ENCODE results near the gene AREG. TPM values are rescaled to one million over a fixed set of nuclear protein-coding genes. Genes with fewer than 3 reads are reported as not detected.

Gene AREG
- total RNA-seq, 1 experiment from 2014 or later = 0.33 TPM

- no peak for DNase-seq (ENCODE audit: low spot score)
Observed at GRCh38 chr4:74433541-74434172, 11.3 kb upstream of the AREG start.

GRCh38 chr4:74435296-74435695, 9.6 kb upstream of the AREG start:
- Mint-ChIP-seq H3K4me3 (no peak overlapping the region), H3K9me3 (peaks cover 21% of the 10 kb centered on the region), H3K36me3 (no peaks in the 10 kb centered on the region), H3K27ac (no peak overlapping the region), H3K4me1 (no peaks in the 10 kb centered on the region), H3K27me3 (ENCODE audit: low read depth) (no peaks in the 10 kb centered on the region; the same call in 1 of the 2 replicates)
- ChIA-PET POLR2A (no interaction called here), CTCF (interaction anchor here (0.9 kb wide), 1 partner anchor 10 kb away, joined by 3 read pairs; the partner anchor contains the start of gene AREG)
- no peak for DNase-seq (ENCODE audit: low spot score)
- no peak for ATAC-seq
- TF ChIP-seq IRF2 (CRISPR knock-in tag; IDR thresholded peaks at IDR 0.05; ENCODE audit: borderline replicate concordance, low read depth) (no peak), PREB (CRISPR knock-in tag; IDR thresholded peaks at IDR 0.05; ENCODE audit: borderline replicate concordance) (no peak), ZNF121 (CRISPR knock-in tag; IDR thresholded peaks at IDR 0.05) (no peak), TCF7 (CRISPR knock-in tag; IDR thresholded peaks at IDR 0.05; ENCODE audit: low read depth) (no peak), MAX (CRISPR knock-in tag; IDR thresholded peaks at IDR 0.05) (no peak), ZNF425 (CRISPR knock-in tag; conservative IDR thresholded peaks at IDR 0.05) (no peak), ELF4 (CRISPR knock-in tag; IDR thresholded peaks at IDR 0.05; ENCODE audit: low read depth) (no peak), ZNF396 (CRISPR knock-in tag; IDR thresholded peaks at IDR 0.05; ENCODE audit: borderline replicate concordance) (no peak), JAZF1 (CRISPR knock-in tag; IDR thresholded peaks at IDR 0.05) (no peak), ZNF416 (CRISPR knock-in tag; IDR thresholded peaks at IDR 0.05) (no peak), FOXK1 (CRISPR knock-in tag; IDR thresholded peaks at IDR 0.05) (no peak), ZNF232 (CRISPR knock-in tag; IDR thresholded peaks at IDR 0.05) (no peak)
- TF ChIP-seq, protein P1, sequence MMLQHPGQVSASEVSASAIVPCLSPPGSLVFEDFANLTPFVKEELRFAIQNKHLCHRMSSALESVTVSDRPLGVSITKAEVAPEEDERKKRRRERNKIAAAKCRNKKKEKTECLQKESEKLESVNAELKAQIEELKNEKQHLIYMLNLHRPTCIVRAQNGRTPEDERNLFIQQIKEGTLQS (CRISPR knock-in tag; conservative IDR thresholded peaks at IDR 0.05) = no peak
- TF ChIP-seq, protein P2, sequence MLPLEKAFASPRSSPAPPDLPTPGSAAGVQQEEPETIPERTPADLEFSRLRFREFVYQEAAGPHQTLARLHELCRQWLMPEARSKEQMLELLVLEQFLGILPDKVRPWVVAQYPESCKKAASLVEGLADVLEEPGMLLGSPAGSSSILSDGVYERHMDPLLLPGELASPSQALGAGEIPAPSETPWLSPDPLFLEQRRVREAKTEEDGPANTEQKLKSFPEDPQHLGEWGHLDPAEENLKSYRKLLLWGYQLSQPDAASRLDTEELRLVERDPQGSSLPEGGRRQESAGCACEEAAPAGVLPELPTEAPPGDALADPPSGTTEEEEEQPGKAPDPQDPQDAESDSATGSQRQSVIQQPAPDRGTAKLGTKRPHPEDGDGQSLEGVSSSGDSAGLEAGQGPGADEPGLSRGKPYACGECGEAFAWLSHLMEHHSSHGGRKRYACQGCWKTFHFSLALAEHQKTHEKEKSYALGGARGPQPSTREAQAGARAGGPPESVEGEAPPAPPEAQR (CRISPR knock-in tag; IDR thresholded peaks at IDR 0.05) = no peak

More at GRCh38 chr4:74433541-74434172, 11.3 kb upstream of the AREG start:
- Mint-ChIP-seq H3K4me3 (no peak overlapping the region), H3K27me3 (ENCODE audit: low read depth) (no peaks in the 10 kb centered on the region), H3K36me3 (no peaks in the 10 kb centered on the region), H3K4me1 (no peaks in the 10 kb centered on the region), H3K9me3 (peaks cover 11% of the 10 kb centered on the region), H3K27ac (no peak overlapping the region)
- ChIA-PET CTCF (no interaction called here), POLR2A (no interaction called here)
- TF ChIP-seq ZNF671 (CRISPR knock-in tag; IDR thresholded peaks at IDR 0.05) (no peak), ETV6 (CRISPR knock-in tag; IDR thresholded peaks at IDR 0.05) (no peak), ZNF138 (CRISPR knock-in tag; conservative IDR thresholded peaks at IDR 0.05) (no peak), ZNF425 (CRISPR knock-in tag; conservative IDR thresholded peaks at IDR 0.05) (no peak), ZNF396 (CRISPR knock-in tag; IDR thresholded peaks at IDR 0.05; ENCODE audit: borderline replicate concordance) (no peak), TCF7 (CRISPR knock-in tag; IDR thresholded peaks at IDR 0.05; ENCODE audit: low read depth) (no peak), FOXK1 (CRISPR knock-in tag; IDR thresholded peaks at IDR 0.05) (no peak), SOX15 (CRISPR knock-in tag; IDR thresholded peaks at IDR 0.05) (no peak), NFYB (CRISPR knock-in tag; conservative IDR thresholded peaks at IDR 0.05; ENCODE audit: low read depth) (no peak), IRF2 (CRISPR knock-in tag; IDR thresholded peaks at IDR 0.05; ENCODE audit: borderline replicate concordance, low read depth) (no peak), KAT7 (CRISPR knock-in tag; IDR thresholded peaks at IDR 0.05; ENCODE audit: borderline replicate concordance) (no peak), ZBTB21 (CRISPR knock-in tag; IDR thresholded peaks at IDR 0.05; ENCODE audit: borderline replicate concordance) (no peak)
- TF ChIP-seq, protein P3, sequence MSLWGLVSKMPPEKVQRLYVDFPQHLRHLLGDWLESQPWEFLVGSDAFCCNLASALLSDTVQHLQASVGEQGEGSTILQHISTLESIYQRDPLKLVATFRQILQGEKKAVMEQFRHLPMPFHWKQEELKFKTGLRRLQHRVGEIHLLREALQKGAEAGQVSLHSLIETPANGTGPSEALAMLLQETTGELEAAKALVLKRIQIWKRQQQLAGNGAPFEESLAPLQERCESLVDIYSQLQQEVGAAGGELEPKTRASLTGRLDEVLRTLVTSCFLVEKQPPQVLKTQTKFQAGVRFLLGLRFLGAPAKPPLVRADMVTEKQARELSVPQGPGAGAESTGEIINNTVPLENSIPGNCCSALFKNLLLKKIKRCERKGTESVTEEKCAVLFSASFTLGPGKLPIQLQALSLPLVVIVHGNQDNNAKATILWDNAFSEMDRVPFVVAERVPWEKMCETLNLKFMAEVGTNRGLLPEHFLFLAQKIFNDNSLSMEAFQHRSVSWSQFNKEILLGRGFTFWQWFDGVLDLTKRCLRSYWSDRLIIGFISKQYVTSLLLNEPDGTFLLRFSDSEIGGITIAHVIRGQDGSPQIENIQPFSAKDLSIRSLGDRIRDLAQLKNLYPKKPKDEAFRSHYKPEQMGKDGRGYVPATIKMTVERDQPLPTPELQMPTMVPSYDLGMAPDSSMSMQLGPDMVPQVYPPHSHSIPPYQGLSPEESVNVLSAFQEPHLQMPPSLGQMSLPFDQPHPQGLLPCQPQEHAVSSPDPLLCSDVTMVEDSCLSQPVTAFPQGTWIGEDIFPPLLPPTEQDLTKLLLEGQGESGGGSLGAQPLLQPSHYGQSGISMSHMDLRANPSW (CRISPR knock-in tag; conservative IDR thresholded peaks at IDR 0.05; ENCODE audit: low read depth) = no peak
- TF ChIP-seq, protein P1 (CRISPR knock-in tag; conservative IDR thresholded peaks at IDR 0.05) = no peak
- no peak for ATAC-seq

Data from WTC11 (cell line).